ENCODE measurements around the gene UBE2G2. TPM values are rescaled to one million over a fixed set of nuclear protein-coding genes. Genes with fewer than 3 reads are reported as not detected.

The UBE2G2 gene
- polyA plus RNA-seq, 1 donor (not counting 4 experiments of a cell fraction or from before 2014, with no cell fraction given): 106 TPM

DNA sequence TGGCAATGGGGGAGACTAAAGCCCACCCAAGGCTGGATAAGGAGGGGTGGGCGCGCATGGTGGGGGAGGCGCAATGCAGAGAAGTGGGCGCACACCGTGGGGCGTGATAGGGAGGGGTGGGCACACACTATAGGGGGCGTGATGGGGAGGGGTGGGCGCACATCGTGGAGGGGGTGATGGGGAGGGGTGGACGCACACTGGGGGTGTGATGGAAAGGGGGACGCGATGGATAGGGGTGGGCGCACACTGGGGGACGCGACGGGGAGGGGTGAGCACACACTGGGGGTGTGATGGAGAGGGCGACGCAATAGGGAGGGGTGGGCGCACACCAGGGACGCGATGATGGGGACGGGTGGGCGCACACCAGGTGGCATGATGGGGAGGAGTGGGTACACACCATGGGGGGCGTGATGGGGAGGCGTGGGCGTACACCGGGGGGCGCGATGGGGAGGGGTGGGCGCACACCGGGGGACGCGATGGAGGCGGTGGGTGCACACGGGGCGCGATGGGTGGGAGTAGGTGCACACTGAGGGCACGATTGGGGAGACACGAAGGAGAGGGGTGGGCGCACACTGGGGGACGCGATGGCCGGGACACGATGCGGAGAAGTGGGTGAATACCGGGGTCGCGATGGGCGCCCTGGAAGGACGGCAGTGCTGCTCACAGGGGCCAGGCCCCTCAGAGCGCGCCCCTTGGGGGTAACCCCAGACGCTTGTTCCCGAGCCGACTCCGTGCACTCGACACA, 15.3 kb upstream of the UBE2G2 start:
- Histone ChIP-seq H3K27me3 (ENCODE audit: control insufficient read depth, extremely low read depth, insufficient read depth, low read length) (no peaks in the 10 kb centered on the region), H3K9me3 (ENCODE audit: control insufficient read depth, low read depth, low read length) (peaks cover 4% of the 10 kb centered on the region), H4K20me1 (ENCODE audit: control insufficient read depth, extremely low read depth, insufficient read depth, low read length) (peaks cover 27% of the 10 kb centered on the region), H3K9me1 (ENCODE audit: control insufficient read depth, extremely low read depth, insufficient read depth, low read length) (no peaks in the 10 kb centered on the region), H3K36me3 (ENCODE audit: control insufficient read depth in 2 of 2, extremely low read depth in 1 of 2, insufficient read depth in 2 of 2, low read length in 2 of 2) (peaks cover 3% of the 10 kb centered on the region in 2 experiments), H3K9ac (ENCODE audit: control insufficient read depth, extremely low read depth, insufficient read depth, low read length) (peak overlapping the region; percentile 65), H3K4me2 (ENCODE audit: control insufficient read depth, extremely low read depth, insufficient read depth, low read depth, low read length) (peak overlapping the region; percentile 77), H2AFZ (ENCODE audit: control insufficient read depth, low read length) (no peak overlapping the region), H3K4me1 (ENCODE audit: control insufficient read depth, extremely low read depth, insufficient read depth, low read length) (peaks cover 7% of the 10 kb centered on the region), H3K79me2 (ENCODE audit: control insufficient read depth, insufficient read depth, low read length) (peaks cover 50% of the 10 kb centered on the region), H3K4me3 (ENCODE audit: control insufficient read depth in 2 of 3, extremely low read depth in 1 of 3, insufficient read depth in 2 of 3, low read depth in 1 of 3, low read length in 3 of 3) (peak overlapping the region; percentile 68 to 70 (median 69)), H3K27ac (ENCODE audit: control insufficient read depth, insufficient read depth, low read length) (no peak overlapping the region)
- FAIRE-seq: no peak
- dilution Hi-C loops (cut with MboI; ENCODE audit: extremely low pct_ligation_motif_present, low sequenced_read_pairs): no loop called here
- no peak for DNase-seq (ENCODE audit: low read depth, low spot score)
- no peak for TF ChIP-seq EZH2 (IDR thresholded peaks at IDR 0.05; ENCODE audit: low read length)
- TF ChIP-seq, protein P1, sequence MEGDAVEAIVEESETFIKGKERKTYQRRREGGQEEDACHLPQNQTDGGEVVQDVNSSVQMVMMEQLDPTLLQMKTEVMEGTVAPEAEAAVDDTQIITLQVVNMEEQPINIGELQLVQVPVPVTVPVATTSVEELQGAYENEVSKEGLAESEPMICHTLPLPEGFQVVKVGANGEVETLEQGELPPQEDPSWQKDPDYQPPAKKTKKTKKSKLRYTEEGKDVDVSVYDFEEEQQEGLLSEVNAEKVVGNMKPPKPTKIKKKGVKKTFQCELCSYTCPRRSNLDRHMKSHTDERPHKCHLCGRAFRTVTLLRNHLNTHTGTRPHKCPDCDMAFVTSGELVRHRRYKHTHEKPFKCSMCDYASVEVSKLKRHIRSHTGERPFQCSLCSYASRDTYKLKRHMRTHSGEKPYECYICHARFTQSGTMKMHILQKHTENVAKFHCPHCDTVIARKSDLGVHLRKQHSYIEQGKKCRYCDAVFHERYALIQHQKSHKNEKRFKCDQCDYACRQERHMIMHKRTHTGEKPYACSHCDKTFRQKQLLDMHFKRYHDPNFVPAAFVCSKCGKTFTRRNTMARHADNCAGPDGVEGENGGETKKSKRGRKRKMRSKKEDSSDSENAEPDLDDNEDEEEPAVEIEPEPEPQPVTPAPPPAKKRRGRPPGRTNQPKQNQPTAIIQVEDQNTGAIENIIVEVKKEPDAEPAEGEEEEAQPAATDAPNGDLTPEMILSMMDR (optimal IDR thresholded peaks at IDR 0.05 in 1 of 3, IDR thresholded peaks at IDR 0.05 in 1 of 3, conservative IDR thresholded peaks at IDR 0.05 in 1 of 3; ENCODE audit: extremely low read depth in 1 of 3, insufficient read depth in 2 of 3, low read length in 3 of 3): no peak

GRCh38 chr21:44815852-44816628, 14.4 kb upstream of the UBE2G2 start:
- no peak for TF ChIP-seq EZH2 (IDR thresholded peaks at IDR 0.05; ENCODE audit: low read length)
- H3K4me1 ChIP-seq (ENCODE audit: control insufficient read depth, extremely low read depth, insufficient read depth, low read length): peaks cover 7% of the 10 kb centered on the region
- DNase-seq (ENCODE audit: low read depth, low spot score): no peak
- H2AFZ ChIP-seq (ENCODE audit: control insufficient read depth, low read length): no peak overlapping the region
- H3K79me2 ChIP-seq (ENCODE audit: control insufficient read depth, insufficient read depth, low read length): peaks cover 57% of the 10 kb centered on the region
- no peaks in the 10 kb centered on the region for H3K27me3 ChIP-seq (ENCODE audit: control insufficient read depth, extremely low read depth, insufficient read depth, low read length)
- H3K9me1 ChIP-seq (ENCODE audit: control insufficient read depth, extremely low read depth, insufficient read depth, low read length): no peaks in the 10 kb centered on the region
- peaks cover 3% of the 10 kb centered on the region in 2 experiments for H3K36me3 ChIP-seq (ENCODE audit: control insufficient read depth in 2 of 2, extremely low read depth in 1 of 2, insufficient read depth in 2 of 2, low read length in 2 of 2)
- peaks cover 27% of the 10 kb centered on the region for H4K20me1 ChIP-seq (ENCODE audit: control insufficient read depth, extremely low read depth, insufficient read depth, low read length)
- no peak overlapping the region for H3K9ac ChIP-seq (ENCODE audit: control insufficient read depth, extremely low read depth, insufficient read depth, low read length)
- H3K4me2 ChIP-seq (ENCODE audit: control insufficient read depth, extremely low read depth, insufficient read depth, low read depth, low read length): no peak overlapping the region
- dilution Hi-C loops (cut with MboI; ENCODE audit: extremely low pct_ligation_motif_present, low sequenced_read_pairs): no loop called here
- H3K9me3 ChIP-seq (ENCODE audit: control insufficient read depth, low read depth, low read length): no peaks in the 10 kb centered on the region
- no peak overlapping the region for H3K4me3 ChIP-seq (ENCODE audit: control insufficient read depth in 2 of 3, extremely low read depth in 1 of 3, insufficient read depth in 2 of 3, low read depth in 1 of 3, low read length in 3 of 3)
- no peak for FAIRE-seq
- H3K27ac ChIP-seq (ENCODE audit: control insufficient read depth, insufficient read depth, low read length): no peak overlapping the region
